ENCODE results near the gene SLC15A5. TPM values are rescaled to one million over a fixed set of nuclear protein-coding genes. Genes with fewer than 3 reads are reported as not detected.

Gene SLC15A5
- not detected for total RNA-seq
- long read RNA-seq: 0 reads

GRCh38 chr12:16277585-16277984 is at the start of gene SLC15A5:
Gene SLC15A5, minus strand, starts transcription at chr12:16277685. Its CDS starts 0 bp downstream, at chr12:16277685.
- DNase-seq (no peak), ATAC-seq (no peak)
- intact Hi-C loops (cut with micrococcal nuclease): no loop called here

- ATAC-seq (no peak), DNase-seq (no peak)
- intact Hi-C loops (cut with micrococcal nuclease): no loop called here
Measured at GRCh38 chr12:16325426-16325825, 47.9 kb upstream of the SLC15A5 start.

- ATAC-seq (no peak), DNase-seq (no peak)
- intact Hi-C loops (cut with micrococcal nuclease): no loop called here
Measured at GRCh38 chr12:16324772-16325171, 47.3 kb upstream of the SLC15A5 start.

GRCh38 chr12:16324272-16324671 is 46.8 kb upstream of the SLC15A5 start:
- intact Hi-C loops (cut with micrococcal nuclease): no loop called here
- ATAC-seq (no peak), DNase-seq (no peak)

GRCh38 chr12:16323638-16324037 is 46.2 kb upstream of the SLC15A5 start:
- DNase-seq (no peak), ATAC-seq (no peak)
- intact Hi-C loops (cut with micrococcal nuclease): no loop called here

- intact Hi-C loops (cut with micrococcal nuclease): no loop called here
- DNase-seq (no peak), ATAC-seq (no peak)
Measured at GRCh38 chr12:16323010-16323409, 45.5 kb upstream of the SLC15A5 start.

- intact Hi-C loops (cut with micrococcal nuclease): no loop called here
- no peak for DNase-seq
- no peak for ATAC-seq
Measured at GRCh38 chr12:16310934-16311333, 33.4 kb upstream of the SLC15A5 start.

GRCh38 chr12:16307856-16308475 is 30.5 kb upstream of the SLC15A5 start:
- intact Hi-C loops (cut with micrococcal nuclease): no loop called here
- ATAC-seq (peak; percentile 56), DNase-seq (no peak)

GRCh38 chr12:16303939-16304338 is 26.5 kb upstream of the SLC15A5 start:
- intact Hi-C loops (cut with micrococcal nuclease): no loop called here
- no peak for DNase-seq
- ATAC-seq: no peak

GRCh38 chr12:16300736-16301135 is 23.3 kb upstream of the SLC15A5 start:
- DNase-seq (peak; percentile 56), ATAC-seq (peak; percentile 93)
- intact Hi-C loops (cut with micrococcal nuclease): no loop called here

- ATAC-seq (peak; percentile 69), DNase-seq (no peak)
- intact Hi-C loops (cut with micrococcal nuclease): no loop called here
Measured at GRCh38 chr12:16300122-16300521, 22.6 kb upstream of the SLC15A5 start.

GRCh38 chr12:16299403-16299802 is 21.9 kb upstream of the SLC15A5 start:
- DNase-seq: peak; percentile 21
- intact Hi-C loops (cut with micrococcal nuclease): no loop called here
- peak; percentile 34 for ATAC-seq

- DNase-seq (no peak), ATAC-seq (no peak)
- intact Hi-C loops (cut with micrococcal nuclease): no loop called here
Measured at GRCh38 chr12:16297521-16297920, 20.0 kb upstream of the SLC15A5 start.

- intact Hi-C loops (cut with micrococcal nuclease): no loop called here
- no peak for DNase-seq
- no peak for ATAC-seq
Measured at GRCh38 chr12:16294376-16294956, 17.0 kb upstream of the SLC15A5 start.

- DNase-seq: no peak
- intact Hi-C loops (cut with micrococcal nuclease): no loop called here
- ATAC-seq: no peak
Measured at GRCh38 chr12:16291032-16291431, 13.5 kb upstream of the SLC15A5 start.

GRCh38 chr12:16285586-16285985 is 8.1 kb upstream of the SLC15A5 start:
- DNase-seq (no peak), ATAC-seq (no peak)
- intact Hi-C loops (cut with micrococcal nuclease): no loop called here

- ATAC-seq (no peak), DNase-seq (no peak)
- intact Hi-C loops (cut with micrococcal nuclease): no loop called here
Measured at GRCh38 chr12:16282978-16283377, 5.5 kb upstream of the SLC15A5 start.

GRCh38 chr12:16282081-16282480 is 4.6 kb upstream of the SLC15A5 start:
- intact Hi-C loops (cut with micrococcal nuclease): no loop called here
- ATAC-seq (no peak), DNase-seq (no peak)

GRCh38 chr12:16281157-16281556 is 3.7 kb upstream of the SLC15A5 start:
- intact Hi-C loops (cut with micrococcal nuclease): no loop called here
- DNase-seq: no peak

GRCh38 chr12:16272222-16272621 is 5.3 kb downstream of the SLC15A5 start:
- no peak for ATAC-seq
- intact Hi-C loops (cut with micrococcal nuclease): no loop called here
- no peak for DNase-seq

More at GRCh38 chr12:16281157-16281556, 3.7 kb upstream of the SLC15A5 start:
- ATAC-seq: peak; percentile 82

- no peak for DNase-seq
- intact Hi-C loops (cut with micrococcal nuclease): no loop called here
Measured at GRCh38 chr12:16271062-16271461, 6.4 kb downstream of the SLC15A5 start.

More at GRCh38 chr12:16271062-16271461, 6.4 kb downstream of the SLC15A5 start:
- ATAC-seq: no peak
